NCI-H2227 treated with DMSO at 0.1 percent for 48 hours (cell line): ENCODE data around the gene CUBN.
"Not testable (repeated sequence)": the region's sequence is repeated elsewhere in the genome, so short reads cannot be mapped to it uniquely, and the experiment has no call there.

Source experiments
- DNase-seq: peaks from one replicate; lab custom pipeline; 2025; lab: John Stamatoyannopoulos, UW

Gene CUBN

DNA sequence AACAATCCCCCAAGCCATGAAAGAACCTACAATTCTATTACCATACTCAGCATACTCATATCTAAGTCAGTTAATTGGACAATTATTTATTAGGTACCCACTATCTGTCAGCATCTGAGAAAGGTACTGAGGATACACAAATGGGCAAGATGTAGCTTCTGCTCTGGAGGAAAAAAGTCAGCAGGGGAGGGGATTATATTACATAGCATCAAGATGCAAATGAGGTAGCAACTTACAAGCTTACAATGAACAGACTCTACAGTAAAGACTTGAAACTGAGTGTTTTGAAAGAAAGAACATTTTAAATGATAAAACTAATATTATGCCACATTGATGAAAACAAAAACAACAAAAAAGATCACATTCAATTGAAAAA lies 10.8 kb upstream of the CUBN start:
- no peak for DNase-seq

- DNase-seq, result no peak
Observed at GRCh38 chr10:17138460-17139042, 8.9 kb upstream of the CUBN start.

GRCh38 chr10:17134737-17135260 lies 5.2 kb upstream of the CUBN start:
- no peak for DNase-seq

DNA sequence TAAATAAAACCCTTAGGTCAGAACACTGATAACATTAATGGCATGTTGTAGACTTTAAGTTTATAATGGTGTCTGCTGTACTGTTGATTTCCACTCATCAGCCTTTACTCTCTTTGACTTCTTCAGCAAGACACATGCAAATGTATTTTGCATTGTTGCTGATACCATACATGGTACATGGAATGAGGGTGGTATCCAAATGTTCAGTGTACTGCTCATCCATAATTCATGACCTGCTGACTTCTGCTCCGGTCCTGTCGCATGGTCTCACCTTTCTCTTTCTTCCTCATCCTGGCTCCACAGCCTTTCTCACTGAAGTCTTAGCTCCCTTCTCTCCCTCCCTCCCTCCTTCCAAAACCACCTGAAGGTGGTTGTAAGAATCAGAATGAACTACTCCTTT lies 4.7 kb upstream of the CUBN start:
- no peak for DNase-seq

GRCh38 chr10:17128261-17128660 lies 1.4 kb downstream of the CUBN start:
- no peak for DNase-seq

DNA sequence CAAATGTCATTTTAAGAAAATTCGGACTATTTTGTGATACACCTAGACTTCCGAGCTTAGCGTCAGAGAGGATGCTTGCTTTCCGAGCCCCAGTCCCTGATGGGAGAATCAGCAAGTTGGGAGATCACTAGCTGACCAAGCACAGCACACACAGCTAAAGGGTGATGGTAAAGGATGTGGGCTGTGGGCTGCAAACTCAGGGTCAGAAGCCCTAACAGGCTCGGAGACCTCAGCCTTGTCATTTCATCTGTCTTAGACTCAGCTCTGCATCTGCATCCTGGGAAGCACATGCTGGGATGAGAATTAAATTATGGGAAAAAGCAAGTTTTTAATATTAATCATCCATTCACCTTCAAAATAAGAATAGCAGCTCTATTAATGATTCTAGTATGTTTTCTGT lies 3.3 kb downstream of the CUBN start:
- no peak for DNase-seq

DNA sequence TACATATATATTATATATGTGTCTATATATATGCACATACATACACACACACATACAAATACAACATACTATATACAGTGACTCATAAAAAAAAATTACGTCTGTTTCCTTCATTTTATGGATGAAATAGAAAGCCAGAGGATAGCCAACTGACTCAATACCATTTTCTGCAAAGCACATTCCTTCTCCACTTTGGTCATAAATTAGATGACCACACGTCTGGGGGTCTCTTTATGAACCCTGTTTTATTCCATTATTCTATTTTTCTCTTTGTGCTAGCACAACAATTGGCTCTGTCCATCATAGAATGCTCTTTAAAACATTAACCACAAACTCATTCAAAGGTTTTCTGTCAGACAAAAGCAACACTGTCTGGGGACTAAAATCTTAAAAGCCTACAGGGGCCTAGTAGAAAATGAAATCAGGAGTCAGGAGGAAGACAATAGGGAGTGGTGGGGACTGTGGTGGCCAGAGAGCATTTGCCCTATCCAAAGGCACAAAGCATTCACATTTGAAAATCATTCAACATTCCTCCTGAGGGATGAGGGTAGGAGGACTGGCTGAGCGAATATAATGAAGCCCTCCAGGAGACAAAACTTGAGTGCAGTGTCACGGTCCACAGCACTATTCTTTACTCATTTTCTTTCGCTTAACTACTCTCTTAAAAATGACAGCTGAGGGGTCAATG lies 4.3 kb downstream of the CUBN start:
- no peak for DNase-seq

DNA sequence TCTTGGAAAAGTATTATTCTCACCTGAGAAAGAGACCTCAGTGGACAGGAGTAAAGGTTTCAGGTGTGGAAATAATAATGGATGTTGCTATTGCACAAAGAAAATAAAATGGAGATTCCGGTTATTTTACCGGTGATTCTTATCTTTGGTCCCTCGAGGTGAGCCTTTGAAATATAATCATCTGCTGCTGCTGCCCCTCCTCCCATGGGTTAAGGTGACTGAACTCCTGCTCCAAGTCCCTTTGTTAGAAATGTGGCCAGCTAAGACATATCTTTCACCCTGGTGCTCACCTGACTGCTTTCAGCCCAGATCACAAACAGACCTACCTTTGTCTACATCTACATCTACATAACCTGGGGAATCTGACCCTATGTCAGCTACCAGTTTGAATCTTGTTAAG lies 5.7 kb downstream of the CUBN start:
- no peak for DNase-seq

DNA sequence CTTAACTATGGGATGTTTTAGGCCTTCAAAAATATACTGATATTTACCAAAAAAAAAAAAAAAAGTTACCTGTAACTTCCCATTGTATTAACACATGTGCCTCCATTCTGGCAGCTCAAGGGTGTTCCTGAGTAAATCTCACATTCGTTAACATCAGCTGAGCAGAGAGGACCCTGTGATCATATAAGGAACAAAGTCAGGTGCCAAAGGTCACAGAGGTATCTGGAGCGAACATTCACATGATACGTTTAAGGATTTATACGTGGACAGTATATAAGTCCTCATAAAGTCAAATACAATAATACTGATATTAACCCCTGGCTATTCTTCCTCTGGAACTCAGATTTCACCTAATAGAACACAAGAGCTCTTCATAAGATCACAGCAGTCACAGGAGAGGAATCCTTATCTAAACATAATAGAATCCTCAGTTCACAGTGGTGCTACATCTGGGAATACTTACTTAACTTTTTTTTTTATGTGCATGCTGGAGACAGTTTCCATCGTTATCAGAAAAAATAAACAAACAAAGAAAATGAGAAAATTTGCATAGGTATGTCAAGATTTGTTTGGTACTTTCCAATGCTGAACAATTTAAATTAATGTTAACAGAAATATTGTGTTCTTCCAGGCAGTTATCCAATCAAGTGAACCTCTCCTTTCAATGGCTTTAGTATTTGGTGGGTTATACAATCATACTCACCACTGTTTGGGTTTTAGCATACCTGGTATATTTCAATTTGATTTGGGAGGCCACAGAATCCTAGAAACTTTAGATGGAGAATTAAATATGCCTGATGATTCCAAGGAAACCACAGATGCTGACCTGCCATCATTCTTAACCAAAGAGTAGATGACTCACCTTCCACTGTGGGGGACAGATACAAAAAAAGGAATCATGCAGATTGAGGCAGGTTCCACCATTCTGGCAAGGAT lies 6.6 kb downstream of the CUBN start:
- DNase-seq, result no peak

DNA sequence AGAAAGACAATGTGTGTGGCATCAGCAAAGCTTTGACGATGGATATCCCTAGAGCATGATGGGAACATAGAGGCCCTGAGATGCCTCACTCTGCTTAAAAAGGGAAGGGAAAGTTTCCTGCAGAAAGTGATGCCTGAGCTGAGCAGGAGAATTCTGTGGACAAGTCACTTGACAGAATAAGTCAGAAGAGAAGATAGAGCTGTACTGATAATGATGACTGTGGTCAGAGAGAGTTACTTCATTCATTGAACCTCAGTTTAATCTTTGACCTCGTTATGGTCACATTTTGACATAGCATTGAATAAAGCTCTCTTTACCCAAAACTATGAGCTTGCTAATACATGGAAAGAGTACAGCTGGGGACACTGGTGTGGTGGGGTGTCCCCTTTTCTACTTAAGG lies 7.6 kb downstream of the CUBN start:
- DNase-seq, result no peak

DNA sequence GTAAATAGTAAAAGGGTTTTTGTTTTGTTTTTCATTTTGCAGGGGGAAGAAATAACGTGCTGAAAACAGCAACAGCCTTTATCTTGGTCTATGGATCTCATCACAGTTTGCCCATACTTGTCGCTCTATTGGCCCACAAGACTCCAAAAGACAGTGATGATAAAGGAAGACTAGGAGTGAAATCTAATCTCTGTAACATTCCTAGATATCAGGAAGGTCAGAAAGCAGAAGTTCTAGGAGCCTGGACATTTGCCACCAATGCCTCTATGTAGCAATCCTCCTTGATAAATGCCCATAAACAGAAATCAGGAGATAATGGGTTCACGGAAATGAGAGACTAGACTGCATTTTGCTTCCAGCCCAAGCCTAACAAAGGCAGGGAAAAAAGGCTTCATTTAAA lies 8.9 kb downstream of the CUBN start:
- no peak for DNase-seq

DNA sequence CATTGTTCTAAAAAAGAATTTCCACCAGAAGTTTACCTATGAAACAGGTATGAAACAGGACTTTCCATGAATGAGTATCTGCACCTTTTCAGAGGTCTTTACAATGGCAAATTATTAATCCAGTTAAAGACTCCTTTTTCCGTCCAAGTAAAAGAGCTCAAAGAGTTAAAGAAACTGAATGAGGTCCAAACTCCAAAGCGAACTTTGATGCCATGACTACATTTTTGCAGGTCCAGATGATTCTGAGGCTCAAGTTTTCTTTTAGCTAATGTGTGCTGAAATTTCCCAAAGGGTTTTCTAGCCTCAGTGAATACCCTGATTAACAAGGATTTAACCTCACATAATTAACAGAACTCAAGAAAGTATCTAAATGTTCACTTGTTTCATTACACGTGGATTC lies 9.8 kb downstream of the CUBN start:
- DNase-seq, result no peak

- DNase-seq, result no peak
Observed at GRCh38 chr10:17116193-17116592, 13.4 kb downstream of the CUBN start.

GRCh38 chr10:17115683-17116082 lies 13.9 kb downstream of the CUBN start:
- DNase-seq, result no peak

DNA sequence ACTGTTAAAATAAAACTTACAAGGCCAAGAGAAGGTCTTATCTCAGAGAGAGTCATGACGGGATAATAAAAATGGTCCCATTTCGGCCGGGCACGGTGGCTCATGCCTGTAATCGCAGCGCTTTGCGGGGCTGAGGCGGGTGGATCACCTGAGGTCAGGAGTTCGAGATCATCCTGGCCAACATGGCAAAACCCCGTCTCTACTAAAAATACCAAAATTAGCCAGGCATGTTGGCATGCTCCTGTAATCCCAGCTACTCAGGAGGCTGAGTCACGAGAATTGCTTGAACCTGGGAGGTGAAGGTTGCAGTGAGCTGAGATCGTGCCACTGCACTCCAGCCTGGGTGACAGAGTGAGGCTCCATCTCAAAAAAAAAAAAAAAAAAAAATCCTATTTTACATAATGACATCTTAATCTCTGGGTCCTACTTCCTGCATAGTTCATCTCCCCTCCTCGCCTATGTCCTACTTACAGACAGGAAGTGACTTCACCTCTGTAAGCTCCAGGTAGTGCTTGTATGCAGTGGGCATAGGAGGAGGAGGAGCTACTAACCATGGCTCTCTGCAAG lies 14.7 kb downstream of the CUBN start:
- not testable (repeated sequence) for DNase-seq

DNA sequence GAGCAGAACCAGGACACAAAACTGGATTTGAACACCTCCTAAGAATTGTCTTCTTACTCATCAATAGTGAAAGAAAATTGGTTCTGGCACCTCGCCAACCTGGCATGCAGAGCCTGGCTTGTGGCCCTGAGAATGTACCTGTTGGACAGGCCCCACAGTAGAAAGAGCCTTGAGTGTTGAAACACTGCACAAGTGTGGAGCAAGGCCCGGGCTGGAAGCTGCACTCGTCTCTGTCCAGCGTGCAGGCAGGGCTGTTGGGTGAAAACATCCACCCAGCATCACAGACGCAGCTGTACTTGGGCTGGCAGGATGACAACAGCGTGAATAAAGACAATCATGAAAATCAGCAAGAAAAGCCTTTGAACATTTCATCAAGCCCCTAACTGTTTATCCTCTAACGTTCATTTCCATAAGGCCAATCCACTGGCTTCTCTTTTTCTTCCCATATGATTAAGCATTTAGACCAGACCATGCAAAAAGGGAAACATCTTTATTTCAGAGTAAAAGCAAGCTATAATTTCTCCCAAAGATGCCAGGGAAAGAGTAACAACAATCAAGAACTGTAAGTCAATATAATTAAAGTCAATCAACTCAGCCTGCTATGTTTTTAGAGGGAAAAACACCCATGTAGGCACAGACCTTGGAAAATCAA lies 15.6 kb downstream of the CUBN start:
- DNase-seq, result no peak

GRCh38 chr10:17113346-17113745 lies 16.3 kb downstream of the CUBN start:
- DNase-seq, result no peak

GRCh38 chr10:17112566-17112965 lies 17.0 kb downstream of the CUBN start:
- DNase-seq, result no peak

DNA sequence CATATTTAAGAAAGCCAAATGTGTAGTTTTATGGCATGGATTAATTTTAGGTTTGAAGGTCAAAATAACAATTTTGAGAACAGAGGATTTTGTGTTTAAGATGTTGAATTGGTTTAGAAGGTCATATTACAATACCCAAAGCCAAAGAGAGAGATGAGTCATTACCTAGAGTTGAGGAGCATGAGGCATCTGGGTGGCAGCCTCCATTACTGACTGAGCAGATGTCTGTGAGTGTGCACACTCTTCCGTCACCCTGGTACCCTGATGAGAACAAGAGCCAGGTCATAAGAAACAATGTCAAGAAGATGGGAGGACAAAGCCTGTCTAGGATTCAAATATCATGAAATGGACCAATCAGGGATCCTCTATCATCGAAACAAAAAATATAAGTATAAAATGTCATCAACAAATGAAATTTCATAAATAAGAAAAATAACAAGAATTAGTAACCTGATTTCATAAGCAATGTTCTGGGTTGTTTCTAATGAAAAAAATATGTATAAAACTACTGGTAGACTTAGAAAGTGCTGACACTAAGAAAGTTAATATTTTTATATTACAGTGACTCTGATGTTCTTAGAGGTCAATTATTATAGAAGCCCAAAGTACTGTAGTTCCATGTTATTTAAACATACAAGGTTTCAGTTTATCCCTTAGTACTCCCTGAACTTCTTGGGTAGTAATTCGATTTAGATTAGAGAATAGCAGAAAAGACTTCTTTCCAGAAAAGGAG lies 20.0 kb downstream of the CUBN start:
- no peak for DNase-seq

DNA sequence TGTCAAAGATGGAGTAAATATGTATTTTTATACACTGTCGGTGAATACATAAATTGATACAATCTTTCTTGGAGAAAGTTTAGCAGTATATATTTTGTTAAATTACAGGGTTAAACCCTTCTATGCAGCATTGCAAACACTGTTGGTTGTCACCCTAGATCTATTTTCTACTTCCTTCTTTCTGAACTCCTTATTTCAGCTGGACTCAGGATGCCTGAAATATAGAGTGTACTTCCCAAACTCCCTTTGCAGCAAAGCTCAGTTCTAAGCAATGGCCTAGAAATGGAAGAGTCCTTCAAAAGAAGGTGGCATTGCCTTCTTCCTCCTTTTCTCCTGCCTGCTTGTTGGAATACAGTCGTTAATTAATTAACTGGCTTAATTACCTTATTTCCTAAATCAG lies 20.6 kb downstream of the CUBN start:
- no peak for DNase-seq

DNA sequence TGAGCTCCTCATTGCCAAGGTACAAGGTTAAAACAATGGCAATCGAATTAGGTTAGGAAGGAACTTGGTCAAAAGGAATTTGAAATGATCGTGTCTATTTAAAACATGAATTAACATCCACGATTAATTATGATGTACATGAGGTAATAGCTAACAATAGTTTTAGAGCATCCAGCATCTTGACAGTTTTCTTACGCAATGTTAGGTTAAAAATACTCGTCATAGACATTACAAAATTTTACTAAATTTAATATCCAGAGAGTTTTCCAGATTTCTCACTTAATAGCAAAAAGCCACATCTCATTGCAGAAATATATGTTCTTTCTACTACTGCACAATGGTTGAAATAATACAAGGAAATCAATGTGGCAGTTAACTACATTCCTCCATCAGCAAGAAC lies 22.6 kb downstream of the CUBN start:
- no peak for DNase-seq
